HT1080 (cell line): Measurements from ENCODE around the gene PKD1L1. TPM values are rescaled to one million over a fixed set of nuclear protein-coding genes. Genes with fewer than 3 reads are reported as not detected.
"Not testable (repeated sequence)": the region's sequence is repeated elsewhere in the genome, so short reads cannot be mapped to it uniquely, and the experiment has no call there.

Source experiments
- DNase-seq: peaks from one replicate; pipeline ENCODE4 v3.0.0-alpha.2; 2015; ENCODE audit warnings: low read depth
- total RNA-seq: library from RNA; depleted of rRNA; stranded (reverse); fragments of >200 nt; shearing (Covaris generic); gene quantifications from 2 replicates; pipeline ENCODE4 v1.2.3, GENCODE V29; 2014

The PKD1L1 gene
- total RNA-seq, 1 experiment from 2014 or later = 0.55 TPM

DNA sequence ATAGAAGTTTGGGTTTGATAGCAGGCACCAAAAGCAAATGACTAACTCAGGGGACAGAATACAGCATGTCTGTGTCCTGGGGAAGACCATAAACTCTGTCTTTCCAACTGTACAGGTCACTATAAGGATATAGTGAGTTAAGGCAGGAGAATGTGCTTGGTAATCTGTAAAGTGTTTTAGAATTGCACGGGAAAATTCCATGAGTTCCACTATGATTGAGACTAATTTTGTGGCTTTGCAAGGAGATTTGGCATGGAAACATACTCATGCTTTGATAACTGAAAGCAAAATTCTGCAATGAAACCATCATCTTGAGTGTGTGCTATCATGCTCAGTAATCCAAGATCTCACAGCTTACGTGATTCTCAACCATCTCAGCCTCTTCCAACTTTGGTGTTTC is 152.6 kb downstream of the PKD1L1 start:
- no peak for DNase-seq

GRCh38 chr7:47795126-47795525 is 153.1 kb downstream of the PKD1L1 start:
- not testable (repeated sequence) for DNase-seq

DNA sequence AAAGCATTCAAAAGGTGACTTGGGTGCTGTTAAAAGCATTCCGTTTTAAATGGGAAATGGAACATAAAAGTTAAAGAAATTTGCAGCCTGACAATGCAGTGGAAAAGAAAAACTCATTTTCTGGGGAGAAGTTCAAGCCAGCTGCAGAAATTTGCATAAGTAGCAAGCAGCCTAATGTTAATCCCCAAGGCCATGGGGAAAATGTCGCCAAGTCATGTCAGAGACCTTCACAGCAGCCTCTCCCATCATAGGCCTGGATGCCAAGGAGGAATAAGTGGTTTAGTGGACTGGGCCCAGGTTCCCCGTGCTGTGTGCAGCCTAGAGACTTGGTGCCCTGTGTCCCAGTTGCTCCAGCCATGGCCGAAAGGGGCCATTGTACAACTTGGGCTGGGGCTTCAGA is 154.2 kb downstream of the PKD1L1 start:
- no peak for DNase-seq

- DNase-seq = not testable (repeated sequence)
These were observed 155.1 kb downstream of the PKD1L1 start for GRCh38 chr7:47793186-47793585.

DNA sequence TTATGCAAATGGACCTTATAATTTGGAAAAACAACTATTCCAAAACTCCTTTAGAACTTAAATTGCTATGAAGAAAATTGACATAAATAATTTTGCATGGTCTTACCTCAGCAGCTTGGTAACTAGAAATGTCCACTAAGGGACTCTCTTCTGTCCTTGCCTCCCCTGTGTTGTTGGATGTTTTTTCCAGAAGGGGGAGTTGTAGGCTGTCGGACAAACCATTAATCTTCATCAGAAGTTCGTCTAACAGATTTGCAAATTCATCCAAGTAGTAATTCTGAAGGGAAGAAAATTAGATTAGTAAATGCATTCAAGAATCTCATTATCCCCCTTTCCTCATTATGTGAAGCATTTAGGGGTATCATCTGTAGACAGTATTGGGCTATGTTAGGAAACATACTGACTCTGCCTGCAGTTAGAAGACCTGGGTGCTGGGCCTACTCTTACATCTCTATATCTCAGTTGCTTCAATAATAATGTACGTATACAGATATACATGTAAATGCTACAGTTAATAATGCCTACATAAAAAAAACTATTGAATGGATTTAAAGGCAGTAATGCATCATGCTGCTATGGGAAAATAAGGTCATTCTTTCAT is 155.6 kb downstream of the PKD1L1 start:
- peak; percentile 39 for DNase-seq

DNA sequence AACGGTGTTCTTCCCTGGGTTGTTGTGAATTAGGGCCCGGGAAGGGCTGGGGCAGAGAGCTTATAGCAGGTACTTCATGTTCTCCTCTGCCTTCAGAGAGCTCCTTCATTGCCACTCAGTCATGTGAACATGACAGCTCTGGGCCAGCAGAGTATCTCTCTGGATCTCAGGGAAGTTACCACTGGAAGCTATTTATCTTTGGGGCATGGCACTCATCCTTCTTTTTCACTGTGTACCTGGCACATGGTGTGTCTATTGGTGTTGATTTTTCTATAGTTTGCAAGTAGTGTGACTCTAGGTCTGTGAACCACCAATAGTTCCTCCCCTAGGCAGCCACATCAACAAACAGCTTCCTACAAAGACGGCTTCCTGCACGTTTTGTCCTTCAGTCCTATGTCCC is 156.6 kb downstream of the PKD1L1 start:
- no peak for DNase-seq

DNA sequence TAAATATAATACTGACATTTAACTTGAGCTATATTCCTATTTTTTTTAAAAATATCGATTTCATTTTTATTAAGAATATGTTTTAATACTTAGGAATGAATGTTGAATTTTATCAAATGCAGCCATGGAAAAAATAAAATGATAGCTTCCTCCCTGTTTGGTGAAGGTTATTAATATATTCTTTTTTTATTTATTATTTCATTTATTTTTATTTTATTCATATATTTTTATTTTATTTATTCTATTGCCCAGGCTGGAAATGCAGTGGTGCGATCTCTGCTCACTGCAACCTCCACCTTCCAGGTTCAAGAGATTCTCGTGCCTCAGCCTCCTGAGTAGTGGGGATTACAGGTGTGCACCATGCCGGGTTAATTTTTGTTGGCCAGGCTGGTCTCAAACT is 160.2 kb downstream of the PKD1L1 start:
- no peak for DNase-seq

GRCh38 chr7:47787249-47788069 is 160.8 kb downstream of the PKD1L1 start:
- no peak for DNase-seq

DNA sequence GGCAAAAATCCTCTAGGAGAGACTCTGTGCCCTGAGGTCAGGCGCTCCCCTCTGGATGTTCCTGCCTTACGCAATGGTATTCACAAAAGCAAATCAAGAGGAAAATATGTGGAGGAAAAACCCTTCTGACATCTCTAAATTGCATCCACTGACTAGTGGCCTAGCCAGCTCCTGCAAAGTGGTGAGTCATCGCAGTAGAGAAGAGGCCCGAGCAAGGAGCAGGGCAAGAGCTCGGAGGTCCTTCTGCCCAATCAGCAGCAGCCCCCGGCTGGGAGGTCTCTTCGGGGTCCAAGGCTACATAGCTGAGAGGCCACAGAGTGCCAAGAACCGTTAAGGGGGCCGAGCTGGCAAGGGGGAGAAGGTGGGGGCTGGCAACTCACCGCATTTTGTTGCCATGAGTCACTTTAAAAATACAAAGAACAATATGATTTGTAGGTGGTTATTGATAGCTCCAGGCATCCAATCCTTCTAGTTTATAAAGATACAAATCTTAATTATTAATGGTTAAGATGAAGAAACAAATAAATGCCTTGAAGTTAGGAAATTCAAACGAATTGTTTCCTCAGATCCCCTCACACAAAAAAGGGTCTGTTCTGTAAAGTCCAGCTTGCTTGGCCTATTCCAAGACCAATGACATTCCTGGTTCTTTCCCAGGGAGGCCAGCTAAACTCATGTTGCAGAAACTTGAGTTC is 161.6 kb downstream of the PKD1L1 start:
- DNase-seq = peak; percentile 100

GRCh38 chr7:47785923-47786556 is 162.2 kb downstream of the PKD1L1 start:
- no peak for DNase-seq

- peak; percentile 92 for DNase-seq
These were observed 164.6 kb downstream of the PKD1L1 start for GRCh38 chr7:47783456-47784223.

- DNase-seq = no peak
These were observed 165.5 kb downstream of the PKD1L1 start for GRCh38 chr7:47782792-47783191.

- no peak for DNase-seq
These were observed 166.2 kb downstream of the PKD1L1 start for GRCh38 chr7:47782022-47782421.

- DNase-seq = no peak
These were observed 167.7 kb downstream of the PKD1L1 start for GRCh38 chr7:47780555-47780954.

GRCh38 chr7:47779341-47779771 is 168.9 kb downstream of the PKD1L1 start:
- no peak for DNase-seq

DNA sequence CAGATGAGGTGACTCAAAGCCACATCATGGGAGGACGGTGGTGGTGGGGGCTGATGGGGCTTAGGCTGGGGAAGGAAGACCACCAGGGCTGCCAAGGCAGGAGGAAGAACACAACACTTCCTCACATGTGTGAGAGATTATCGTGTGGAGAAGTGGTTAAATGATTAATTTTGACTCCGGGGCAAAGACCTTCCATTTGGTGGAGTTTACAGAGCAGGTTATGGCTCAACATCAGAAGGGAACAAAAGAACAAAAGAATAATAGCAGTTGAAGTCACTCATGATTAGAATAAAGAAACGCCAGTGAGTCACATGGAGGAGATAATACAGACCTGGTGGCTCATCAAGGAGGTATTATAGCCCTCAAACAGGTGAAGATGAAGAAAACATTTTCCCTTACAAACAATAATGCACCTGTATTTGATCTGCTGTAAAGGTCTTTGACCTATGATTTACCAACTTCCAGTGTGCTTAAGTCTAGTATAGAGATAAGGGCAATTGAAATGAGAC is 170.1 kb downstream of the PKD1L1 start:
- peak; percentile 53 for DNase-seq

GRCh38 chr7:47777531-47778152 is 170.6 kb downstream of the PKD1L1 start:
- no peak for DNase-seq

GRCh38 chr7:47776335-47776734 is 171.9 kb downstream of the PKD1L1 start:
- DNase-seq = no peak

DNA sequence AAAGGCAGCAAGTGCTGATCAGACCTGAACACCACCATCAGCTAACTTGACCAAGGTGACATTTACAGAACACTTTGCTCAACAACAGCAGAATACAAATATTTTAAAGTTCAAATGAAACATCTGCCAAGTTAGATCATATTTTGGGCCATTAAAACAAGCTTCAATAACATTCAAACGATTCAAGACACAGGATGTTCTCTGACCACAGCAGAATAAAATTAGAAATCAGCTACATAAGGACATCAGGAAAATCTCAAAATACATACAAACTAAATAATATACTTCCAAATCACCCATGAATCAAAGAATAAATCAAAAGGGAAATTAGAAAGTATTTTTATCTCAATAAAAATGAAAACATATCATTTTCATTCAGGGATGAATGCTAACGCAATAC is 173.0 kb downstream of the PKD1L1 start:
- no peak for DNase-seq

- no peak for DNase-seq
These were observed 175.8 kb downstream of the PKD1L1 start for GRCh38 chr7:47772492-47772891.
